HCT116 (cell line): ENCODE results near the gene SIX3. TPM values are rescaled to one million over a fixed set of nuclear protein-coding genes. Genes with fewer than 3 reads are reported as not detected.

Experiments
- ATAC-seq: fragments of 200-7000 bp; cut with Tn5 transposase; 2 replicates; pipeline ENCODE4 v1.9.1; 2020; ENCODE audit warnings: mild to moderate bottlenecking, moderate library complexity
- BruUV-seq: library from RNA; stranded (reverse); fragments of 400-500 nt; replicated peaks from 2 replicates; lab custom pipeline; 2021; lab: Mats Ljungman, UMichigan
- CTCF ChIA-PET: fragments of 300-600 bp; sonication (Branson Sonifier 250); formaldehyde crosslinking; loops from one replicate; lab custom pipeline; 2021; ENCODE audit warnings: antibody characterized with exemption; lab: Charles Lee
- POLR2A ChIA-PET: fragments of 300-600, 350-600 bp; sonication (Branson Sonifier 250); formaldehyde crosslinking; loops from one replicate; lab custom pipeline; 2021; ENCODE audit warnings: antibody characterized with exemption; lab: Charles Lee
- RAD21 ChIA-PET, 2 experiments: fragments of 300-600 bp; sonication (Branson Sonifier 250); formaldehyde crosslinking; loops; one replicate each; lab custom pipeline; 2023; ENCODE audit warnings: low total read pairs in 2 of 2; ENCODE audit not compliant: uncharacterized antibody in 2 of 2, unreplicated experiment in 2 of 2, low non-redundant PET in 1 of 2; lab: Charles Lee
- DNase-seq: peaks from one replicate; pipeline ENCODE4 v3.0.0-alpha.2; 2010; ENCODE audit warnings: low read depth, low spot score
- H2AFZ ChIP-seq: fragments of 200-600 bp; shearing (Covaris generic), sonication (generic); 2 replicates; pipeline ENCODE4 v1.6.1; 2017; ENCODE audit warnings: low read depth, mixed run types, mixed read lengths, antibody characterized with exemption, low read length; ENCODE audit not compliant: poor library complexity, severe bottlenecking
- H3K27ac ChIP-seq: 2 replicates; pipeline ENCODE4 v1.5.1; 2012; ENCODE audit warnings: low read depth, low read length
- H3K27me3 ChIP-seq: fragments of 200-600 bp; sonication (generic); 2 replicates; pipeline ENCODE4 v1.6.1; 2016; ENCODE audit warnings: mixed run types, low read length, mixed read lengths; ENCODE audit not compliant: insufficient read depth
- H3K36me3 ChIP-seq, 2 experiments: fragments of 200-500 bp in 1 of 2; fragments of 200-600 bp in 1 of 2; sonication (Bioruptor generic) in 1 of 2; sonication (generic) in 1 of 2; 2 replicates each; pipeline versions ENCODE4 v1.5.1 to v1.6.1; 2014 to 2016; ENCODE audit warnings: low read length in 2 of 2, inconsistent platforms in 1 of 2, mixed read lengths in 1 of 2, mixed run types in 1 of 2; ENCODE audit not compliant: insufficient read depth in 2 of 2, control insufficient read depth in 1 of 2
- H3K4me1 ChIP-seq, 2 experiments: fragments of 200-600 bp in 1 of 2; sonication (generic) in 1 of 2; 2 replicates each; pipeline versions ENCODE4 v1.5.1 to v1.6.1; 2012 to 2017; ENCODE audit warnings: low read length in 2 of 2, inconsistent platforms in 1 of 2, mild to moderate bottlenecking in 1 of 2, mixed read lengths in 1 of 2, mixed run types in 1 of 2, moderate library complexity in 1 of 2; ENCODE audit not compliant: insufficient read depth in 2 of 2, control insufficient read depth in 1 of 2
- H3K4me2 ChIP-seq: fragments of 200-600 bp; sonication (generic); 2 replicates; pipeline ENCODE4 v1.6.1; 2017; ENCODE audit warnings: mixed run types, low read length, mixed read lengths
- H3K4me3 ChIP-seq, 2 experiments: fragments of 200-600 bp in 1 of 2; sonication (generic) in 1 of 2; replicated peaks in 1 of 2; 2 replicates each; pipeline ENCODE4 v1.5.1; 2011 to 2016; ENCODE audit warnings: low read length in 2 of 2, control low read depth in 1 of 2, low read depth in 1 of 2, mild to moderate bottlenecking in 1 of 2, mixed read lengths in 1 of 2, mixed run types in 1 of 2
- H3K79me2 ChIP-seq: fragments of 200-600 bp; sonication (generic); 2 replicates; pipeline ENCODE4 v1.6.1; 2017; ENCODE audit warnings: mild to moderate bottlenecking, mixed run types, low read length, moderate library complexity, mixed read lengths; ENCODE audit not compliant: insufficient read depth
- H3K9ac ChIP-seq: fragments of 200-600 bp; sonication (generic); 2 replicates; pipeline ENCODE4 v1.6.1; 2016; ENCODE audit warnings: low read length, mixed read lengths
- H3K9me2 ChIP-seq: fragments of 200-600 bp; sonication (generic), shearing (Covaris generic); 2 replicates; pipeline ENCODE4 v1.6.1; 2017; ENCODE audit warnings: mixed run types, mild to moderate bottlenecking, moderate library complexity; ENCODE audit not compliant: insufficient read depth
- H3K9me3 ChIP-seq, 2 experiments: fragments of 200-500 bp in 1 of 2; fragments of 200-600 bp in 1 of 2; sonication (Bioruptor generic) in 1 of 2; sonication (generic) in 1 of 2; 2 replicates each; pipeline ENCODE4 v1.6.1; 2014 to 2017; ENCODE audit warnings: low read length in 2 of 2, mixed read lengths in 2 of 2, inconsistent platforms in 1 of 2, low read depth in 1 of 2, mild to moderate bottlenecking in 1 of 2, mixed run types in 1 of 2, moderate library complexity in 1 of 2; ENCODE audit not compliant: control insufficient read depth in 1 of 2, insufficient read depth in 1 of 2
- H4K20me1 ChIP-seq: fragments of 200-600 bp; sonication (generic), shearing (Covaris generic); 2 replicates; pipeline ENCODE4 v1.6.1; 2017; ENCODE audit warnings: mixed run types, mild to moderate bottlenecking, moderate library complexity; ENCODE audit not compliant: insufficient read depth
- CBX3 ChIP-seq: IDR thresholded peaks from 2 replicates; pipeline ENCODE4 v1.6.1; 2012; ENCODE audit warnings: low read depth
- EGR1 ChIP-seq: IDR thresholded peaks from 2 replicates; pipeline ENCODE4 v1.6.1; 2012; ENCODE audit warnings: low read depth
- ELF1 ChIP-seq: IDR thresholded peaks from 2 replicates; pipeline ENCODE4 v1.6.1; 2012; ENCODE audit warnings: low read depth, borderline replicate concordance
- EZH2 ChIP-seq: fragments of 200-600 bp; sonication (generic); IDR thresholded peaks from 2 replicates; pipeline ENCODE4 v1.6.1; 2017; ENCODE audit warnings: antibody characterized with exemption, mixed run types
- EZH2phosphoT487 ChIP-seq: fragments of 200-600 bp; IDR thresholded peaks from 2 replicates; pipeline ENCODE4 v1.6.1; 2018; ENCODE audit warnings: antibody characterized with exemption, borderline replicate concordance
- JUND ChIP-seq: IDR thresholded peaks from 2 replicates; pipeline ENCODE4 v1.6.1; 2012
- POLR2A ChIP-seq: IDR thresholded peaks from 2 replicates; pipeline ENCODE4 v1.7.0; 2011; ENCODE audit warnings: borderline replicate concordance; ENCODE audit not compliant: insufficient read depth, insufficient read length; ENCODE audit errors: extremely low read depth
- POLR2AphosphoS5 ChIP-seq: IDR thresholded peaks from 2 replicates; pipeline ENCODE4 v1.6.1; 2011; ENCODE audit warnings: mild to moderate bottlenecking, low read depth, low read length, moderate library complexity
- RAD21 ChIP-seq: IDR thresholded peaks from 2 replicates; pipeline ENCODE4 v1.6.1; 2012; ENCODE audit warnings: low read depth, mild to moderate bottlenecking
- SP1 ChIP-seq: IDR thresholded peaks from 2 replicates; pipeline ENCODE4 v1.6.1; 2012; ENCODE audit warnings: low read depth
- SRF ChIP-seq: IDR thresholded peaks from 2 replicates; pipeline ENCODE4 v1.6.1; 2012; ENCODE audit warnings: low read depth
- TCF7L2 ChIP-seq: IDR thresholded peaks from 2 replicates; pipeline ENCODE4 v1.7.0; 2011; ENCODE audit warnings: borderline replicate concordance, inconsistent platforms; ENCODE audit not compliant: insufficient read depth, insufficient read length; ENCODE audit errors: extremely low read depth
- YY1 ChIP-seq: IDR thresholded peaks from 2 replicates; pipeline ENCODE4 v1.6.1; 2011; ENCODE audit warnings: low read length, low read depth, moderate library complexity, mild to moderate bottlenecking; ENCODE audit not compliant: insufficient replicate concordance; ENCODE audit errors: extremely low read depth
- ZFX ChIP-seq: fragments of 450-650 bp; IDR thresholded peaks from 2 replicates; pipeline ENCODE4 v1.6.1; 2017
- intact Hi-C: fragments of 100-400 bp; cut with micrococcal nuclease; formaldehyde crosslinking; loops from 2 replicates; pipeline ENCODE4 v1.10.0; 2022
- total RNA-seq: library from RNA; stranded (reverse); gene quantifications from one replicate; pipeline ENCODE4 v1.2.1, GENCODE V29; 2021; ENCODE audit not compliant: unreplicated experiment
- TF ChIP-seq, protein P1 (sequence below): IDR thresholded peaks from 2 replicates; pipeline ENCODE4 v1.6.1; 2012; ENCODE audit warnings: low read depth
- TF ChIP-seq, protein P2 (sequence below): IDR thresholded peaks from 2 replicates; pipeline ENCODE4 v1.6.1; 2011; ENCODE audit warnings: mild to moderate bottlenecking, low read length, moderate library complexity; ENCODE audit not compliant: insufficient replicate concordance; ENCODE audit errors: extremely low read depth
- TF ChIP-seq, protein P3 (sequence below), 3 experiments: fragments of 200-600 bp in 1 of 3; sonication (generic) in 1 of 3; IDR thresholded peaks in 2 of 3; conservative IDR thresholded peaks in 1 of 3; 2 replicates each; pipeline ENCODE4 v1.5.1; 2012 to 2017; ENCODE audit warnings: low read depth in 2 of 3, low read length in 2 of 3, antibody characterized with exemption in 1 of 3, borderline replicate concordance in 1 of 3, control low read depth in 1 of 3, mild to moderate bottlenecking in 1 of 3, mixed read lengths in 1 of 3, mixed run types in 1 of 3, moderate library complexity in 1 of 3; ENCODE audit not compliant: insufficient read depth in 1 of 3
- TF ChIP-seq, protein P4 (sequence below): IDR thresholded peaks from 2 replicates; pipeline ENCODE4 v1.6.1; 2012

The SIX3 gene
- total RNA-seq, 1 experiment from 2014 or later: 1.2 TPM

DNA sequence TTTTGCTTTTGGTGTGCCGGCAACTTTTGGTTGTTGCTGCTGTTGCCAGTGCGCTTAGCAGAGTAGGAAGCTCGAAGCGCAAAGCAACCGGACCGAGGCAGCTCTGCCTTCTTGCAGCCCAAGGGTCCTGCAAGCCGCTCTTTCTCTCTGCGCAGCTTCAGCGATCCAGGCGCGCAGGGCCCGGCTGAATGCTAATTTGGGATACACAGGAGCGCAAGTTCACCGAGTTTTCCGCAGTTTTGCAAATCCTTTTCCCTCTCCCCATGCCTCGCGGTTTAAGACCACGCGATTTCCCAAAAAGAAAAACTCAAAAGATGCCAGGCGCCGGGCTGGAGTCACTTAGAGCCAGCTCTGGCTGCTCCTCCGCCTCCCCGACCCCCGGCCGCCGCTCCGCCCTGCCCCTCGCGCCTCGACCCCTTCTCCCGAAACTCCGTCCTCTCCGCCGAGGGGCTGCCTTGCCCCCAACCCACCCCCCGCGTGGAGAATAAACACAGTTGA is 13.5 kb upstream of the SIX3 start:
- H3K9me2 ChIP-seq: no peaks in the 10 kb centered on the region
- POLR2A ChIA-PET: no interaction called here
- H3K4me1 ChIP-seq: no peaks in the 10 kb centered on the region
- no peak overlapping the region for H3K9ac ChIP-seq
- no peaks in the 10 kb centered on the region for H3K79me2 ChIP-seq
- H4K20me1 ChIP-seq: no peaks in the 10 kb centered on the region
- no peak overlapping the region for H3K4me3 ChIP-seq
- TF ChIP-seq, protein P1, sequence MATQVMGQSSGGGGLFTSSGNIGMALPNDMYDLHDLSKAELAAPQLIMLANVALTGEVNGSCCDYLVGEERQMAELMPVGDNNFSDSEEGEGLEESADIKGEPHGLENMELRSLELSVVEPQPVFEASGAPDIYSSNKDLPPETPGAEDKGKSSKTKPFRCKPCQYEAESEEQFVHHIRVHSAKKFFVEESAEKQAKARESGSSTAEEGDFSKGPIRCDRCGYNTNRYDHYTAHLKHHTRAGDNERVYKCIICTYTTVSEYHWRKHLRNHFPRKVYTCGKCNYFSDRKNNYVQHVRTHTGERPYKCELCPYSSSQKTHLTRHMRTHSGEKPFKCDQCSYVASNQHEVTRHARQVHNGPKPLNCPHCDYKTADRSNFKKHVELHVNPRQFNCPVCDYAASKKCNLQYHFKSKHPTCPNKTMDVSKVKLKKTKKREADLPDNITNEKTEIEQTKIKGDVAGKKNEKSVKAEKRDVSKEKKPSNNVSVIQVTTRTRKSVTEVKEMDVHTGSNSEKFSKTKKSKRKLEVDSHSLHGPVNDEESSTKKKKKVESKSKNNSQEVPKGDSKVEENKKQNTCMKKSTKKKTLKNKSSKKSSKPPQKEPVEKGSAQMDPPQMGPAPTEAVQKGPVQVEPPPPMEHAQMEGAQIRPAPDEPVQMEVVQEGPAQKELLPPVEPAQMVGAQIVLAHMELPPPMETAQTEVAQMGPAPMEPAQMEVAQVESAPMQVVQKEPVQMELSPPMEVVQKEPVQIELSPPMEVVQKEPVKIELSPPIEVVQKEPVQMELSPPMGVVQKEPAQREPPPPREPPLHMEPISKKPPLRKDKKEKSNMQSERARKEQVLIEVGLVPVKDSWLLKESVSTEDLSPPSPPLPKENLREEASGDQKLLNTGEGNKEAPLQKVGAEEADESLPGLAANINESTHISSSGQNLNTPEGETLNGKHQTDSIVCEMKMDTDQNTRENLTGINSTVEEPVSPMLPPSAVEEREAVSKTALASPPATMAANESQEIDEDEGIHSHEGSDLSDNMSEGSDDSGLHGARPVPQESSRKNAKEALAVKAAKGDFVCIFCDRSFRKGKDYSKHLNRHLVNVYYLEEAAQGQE: no peak
- TF ChIP-seq, protein P2, sequence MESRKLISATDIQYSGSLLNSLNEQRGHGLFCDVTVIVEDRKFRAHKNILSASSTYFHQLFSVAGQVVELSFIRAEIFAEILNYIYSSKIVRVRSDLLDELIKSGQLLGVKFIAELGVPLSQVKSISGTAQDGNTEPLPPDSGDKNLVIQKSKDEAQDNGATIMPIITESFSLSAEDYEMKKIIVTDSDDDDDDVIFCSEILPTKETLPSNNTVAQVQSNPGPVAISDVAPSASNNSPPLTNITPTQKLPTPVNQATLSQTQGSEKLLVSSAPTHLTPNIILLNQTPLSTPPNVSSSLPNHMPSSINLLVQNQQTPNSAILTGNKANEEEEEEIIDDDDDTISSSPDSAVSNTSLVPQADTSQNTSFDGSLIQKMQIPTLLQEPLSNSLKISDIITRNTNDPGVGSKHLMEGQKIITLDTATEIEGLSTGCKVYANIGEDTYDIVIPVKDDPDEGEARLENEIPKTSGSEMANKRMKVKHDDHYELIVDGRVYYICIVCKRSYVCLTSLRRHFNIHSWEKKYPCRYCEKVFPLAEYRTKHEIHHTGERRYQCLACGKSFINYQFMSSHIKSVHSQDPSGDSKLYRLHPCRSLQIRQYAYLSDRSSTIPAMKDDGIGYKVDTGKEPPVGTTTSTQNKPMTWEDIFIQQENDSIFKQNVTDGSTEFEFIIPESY: no peak
- TF ChIP-seq SRF: no peak
- TF ChIP-seq ELF1: no peak
- TF ChIP-seq, protein P3, sequence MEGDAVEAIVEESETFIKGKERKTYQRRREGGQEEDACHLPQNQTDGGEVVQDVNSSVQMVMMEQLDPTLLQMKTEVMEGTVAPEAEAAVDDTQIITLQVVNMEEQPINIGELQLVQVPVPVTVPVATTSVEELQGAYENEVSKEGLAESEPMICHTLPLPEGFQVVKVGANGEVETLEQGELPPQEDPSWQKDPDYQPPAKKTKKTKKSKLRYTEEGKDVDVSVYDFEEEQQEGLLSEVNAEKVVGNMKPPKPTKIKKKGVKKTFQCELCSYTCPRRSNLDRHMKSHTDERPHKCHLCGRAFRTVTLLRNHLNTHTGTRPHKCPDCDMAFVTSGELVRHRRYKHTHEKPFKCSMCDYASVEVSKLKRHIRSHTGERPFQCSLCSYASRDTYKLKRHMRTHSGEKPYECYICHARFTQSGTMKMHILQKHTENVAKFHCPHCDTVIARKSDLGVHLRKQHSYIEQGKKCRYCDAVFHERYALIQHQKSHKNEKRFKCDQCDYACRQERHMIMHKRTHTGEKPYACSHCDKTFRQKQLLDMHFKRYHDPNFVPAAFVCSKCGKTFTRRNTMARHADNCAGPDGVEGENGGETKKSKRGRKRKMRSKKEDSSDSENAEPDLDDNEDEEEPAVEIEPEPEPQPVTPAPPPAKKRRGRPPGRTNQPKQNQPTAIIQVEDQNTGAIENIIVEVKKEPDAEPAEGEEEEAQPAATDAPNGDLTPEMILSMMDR (IDR thresholded peaks at IDR 0.05 in 2 of 3, conservative IDR thresholded peaks at IDR 0.05 in 1 of 3; ENCODE audit: borderline replicate concordance in 1 of 3, insufficient read depth in 1 of 3, low read depth in 2 of 3, low read length in 2 of 3): no peak
- no peak for TF ChIP-seq EZH2
- no peak for TF ChIP-seq POLR2AphosphoS5
- no peak for TF ChIP-seq ZFX
- TF ChIP-seq JUND: no peak
- TF ChIP-seq, protein P4, sequence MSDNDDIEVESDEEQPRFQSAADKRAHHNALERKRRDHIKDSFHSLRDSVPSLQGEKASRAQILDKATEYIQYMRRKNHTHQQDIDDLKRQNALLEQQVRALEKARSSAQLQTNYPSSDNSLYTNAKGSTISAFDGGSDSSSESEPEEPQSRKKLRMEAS: no peak
- no peak for TF ChIP-seq YY1
- no peak for TF ChIP-seq TCF7L2
- TF ChIP-seq CBX3: no peak
- TF ChIP-seq RAD21: no peak
- no peak for TF ChIP-seq SP1
- no peak for TF ChIP-seq EGR1
- no peak for TF ChIP-seq POLR2A
- TF ChIP-seq EZH2phosphoT487: no peak
- TF ChIP-seq, all 23 proteins: peak for 0
- ATAC-seq (no peak), DNase-seq (no peak)
- H3K4me2 ChIP-seq: no peak overlapping the region
- intact Hi-C loops: no loop called here
- H3K27me3 ChIP-seq: peaks cover 13% of the 10 kb centered on the region; the same call in 1 of the 2 replicates
- no peaks in the 10 kb centered on the region for H3K36me3 ChIP-seq
- no TSS peak for BruUV-seq
- no peak overlapping the region for H2AFZ ChIP-seq
- CTCF ChIA-PET: no interaction called here
- no peak overlapping the region for H3K27ac ChIP-seq
- no peaks in the 10 kb centered on the region for H3K9me3 ChIP-seq
- RAD21 ChIA-PET: no interaction called here
